Prostate gland (tissue), 2 donors: Measurements from ENCODE around the gene DHX34.

Source experiments
- CTCF ChIP-seq, 4 experiments: fragments of 200-600 bp in 2 of 4; fragments of 450-650 bp in 2 of 4; sonication (generic) in 2 of 4; IDR thresholded peaks; 1 replicate in 3 of 4; 2 replicates in 1 of 4; pipeline ENCODE4 v1.5.1; 2016 to 2019; ENCODE audit warnings: antibody characterized with exemption in 4 of 4, mild to moderate bottlenecking in 2 of 4, moderate library complexity in 2 of 4
- POLR2A ChIP-seq: fragments of 450-650 bp; IDR thresholded peaks from one replicate; pipeline ENCODE4 v1.6.1; 2016; ENCODE audit warnings: antibody characterized with exemption, mild to moderate bottlenecking
- POLR2AphosphoS5 ChIP-seq: sonication (generic); formaldehyde crosslinking; IDR thresholded peaks from one replicate; pipeline ENCODE4 v1.6.1; 2017; ENCODE audit warnings: antibody characterized with exemption

- TF ChIP-seq CTCF (IDR thresholded peaks at IDR 0.05) (peak; percentile 89 to 100 (median 100)), POLR2A (peak; percentile 62), POLR2AphosphoS5 (peak; percentile 98)
Measured at GRCh38 chr19:47348819-47349795, at the start of gene DHX34.
